ENCODE measurements around the gene LZTR1.

Gene LZTR1

GRCh38 chr22:20956258-20957101 lies 25.6 kb upstream of the LZTR1 start:
- TF ChIP-seq CTCF (IDR thresholded peaks at IDR 0.05): no peak

GRCh38 chr22:20957102-20957682 lies 24.9 kb upstream of the LZTR1 start:
- no peak for TF ChIP-seq CTCF (IDR thresholded peaks at IDR 0.05)

- TF ChIP-seq CTCF (IDR thresholded peaks at IDR 0.05): no peak
Observed at GRCh38 chr22:20957683-20958431, 24.2 kb upstream of the LZTR1 start.

- TF ChIP-seq CTCF (IDR thresholded peaks at IDR 0.05): no peak
Observed at GRCh38 chr22:20959578-20960461, 22.3 kb upstream of the LZTR1 start.

- no peak for TF ChIP-seq CTCF (IDR thresholded peaks at IDR 0.05)
Observed at GRCh38 chr22:20960609-20961008, 21.5 kb upstream of the LZTR1 start.

GRCh38 chr22:20962491-20962945 lies 19.6 kb upstream of the LZTR1 start:
- no peak for TF ChIP-seq CTCF (IDR thresholded peaks at IDR 0.05)
